ENCODE results near the gene ITIH3.

- TF ChIP-seq CTCF (IDR thresholded peaks at IDR 0.05) (no peak), POLR2AphosphoS5 (IDR thresholded peaks at IDR 0.05) (no peak), POLR2A (IDR thresholded peaks at IDR 0.05) (no peak)
Measured at GRCh38 chr3:52854013-52854412, 59.4 kb downstream of the ITIH3 start.

All from sigmoid colon (tissue), 4 donors.